Mesenchymal stem cell (in vitro differentiated cells and primary cell): ENCODE data around the gene PRKD1.

Experiments used
- DNase-seq: peaks from one replicate; pipeline ENCODE4 v3.0.0-alpha.2; 2013
- H2AFZ ChIP-seq: one replicate; pipeline ENCODE4 v1.6.1; 2013; ENCODE audit warnings: low read depth, mild to moderate bottlenecking, control low read depth, inconsistent platforms, low read length, moderate library complexity
- H2AK5ac ChIP-seq: 2 replicates; pipeline ENCODE4 v1.6.1; 2013; ENCODE audit warnings: low read length, moderate library complexity, mild to moderate bottlenecking, inconsistent platforms; ENCODE audit not compliant: severe bottlenecking
- H2BK120ac ChIP-seq: one replicate; pipeline ENCODE4 v1.6.1; 2013; ENCODE audit warnings: low read depth, mild to moderate bottlenecking, inconsistent platforms, low read length, moderate library complexity
- H2BK12ac ChIP-seq, 2 experiments: one replicate each; pipeline ENCODE4 v1.6.1; 2013; ENCODE audit warnings: inconsistent platforms in 2 of 2, low read length in 2 of 2, mild to moderate bottlenecking in 2 of 2, moderate library complexity in 2 of 2, control low read depth in 1 of 2
- H2BK15ac ChIP-seq: one replicate; pipeline ENCODE4 v1.6.1; 2013; ENCODE audit warnings: mild to moderate bottlenecking, low read depth, inconsistent platforms; ENCODE audit not compliant: poor library complexity, severe bottlenecking
- H2BK5ac ChIP-seq: 2 replicates; pipeline ENCODE4 v1.6.1; 2013; ENCODE audit warnings: low read depth, mild to moderate bottlenecking, low read length, control low read depth, inconsistent platforms; ENCODE audit not compliant: poor library complexity, severe bottlenecking
- H3K14ac ChIP-seq, 2 experiments: one replicate each; pipeline ENCODE4 v1.6.1; 2013; ENCODE audit warnings: inconsistent platforms in 2 of 2, low read length in 2 of 2, control low read depth in 1 of 2, mild to moderate bottlenecking in 1 of 2, moderate library complexity in 1 of 2
- H3K18ac ChIP-seq, 2 experiments: one replicate each; pipeline ENCODE4 v1.6.1; 2013; ENCODE audit warnings: inconsistent platforms in 2 of 2, low read length in 2 of 2, control low read depth in 1 of 2, low read depth in 1 of 2, mild to moderate bottlenecking in 1 of 2
- H3K23ac ChIP-seq, 2 experiments: one replicate each; pipeline ENCODE4 v1.6.1; 2013; ENCODE audit warnings: inconsistent platforms in 2 of 2, low read length in 2 of 2, mild to moderate bottlenecking in 2 of 2, moderate library complexity in 2 of 2, control low read depth in 1 of 2
- H3K27ac ChIP-seq: 2 replicates; pipeline ENCODE4 v1.5.1; 2013; ENCODE audit warnings: mild to moderate bottlenecking, moderate library complexity, low read length, control low read depth, inconsistent platforms; ENCODE audit not compliant: poor library complexity, severe bottlenecking
- H3K27me3 ChIP-seq, 2 experiments: 2 replicates each; pipeline versions ENCODE4 v1.6.1 to v1.7.0; 2013; ENCODE audit warnings: low read length in 2 of 2, mild to moderate bottlenecking in 2 of 2, moderate library complexity in 2 of 2, control low read depth in 1 of 2, inconsistent platforms in 1 of 2; ENCODE audit not compliant: control insufficient read depth in 1 of 2, insufficient read depth in 1 of 2
- H3K36me3 ChIP-seq, 2 experiments: 2 replicates each; pipeline versions ENCODE4 v1.6.1 to v1.7.0; 2013; ENCODE audit warnings: low read length in 2 of 2, control low read depth in 1 of 2, inconsistent platforms in 1 of 2, low read depth in 1 of 2, mild to moderate bottlenecking in 1 of 2; ENCODE audit not compliant: insufficient read depth in 2 of 2, control insufficient read depth in 1 of 2
- H3K4ac ChIP-seq, 2 experiments: one replicate each; pipeline ENCODE4 v1.6.1; 2013; ENCODE audit warnings: inconsistent platforms in 2 of 2, low read length in 2 of 2, mild to moderate bottlenecking in 2 of 2, moderate library complexity in 2 of 2, control low read depth in 1 of 2, low read depth in 1 of 2
- H3K4me1 ChIP-seq: 2 replicates; pipeline ENCODE4 v1.6.1; 2013; ENCODE audit warnings: low read depth, low read length, control low read depth; ENCODE audit not compliant: control insufficient read depth, insufficient read depth
- H3K4me2 ChIP-seq: 2 replicates; pipeline ENCODE4 v1.6.1; 2013; ENCODE audit warnings: low read length, mild to moderate bottlenecking, inconsistent platforms; ENCODE audit not compliant: poor library complexity, severe bottlenecking
- H3K4me3 ChIP-seq, 2 experiments: 2 replicates each; pipeline versions ENCODE4 v1.5.1 to v1.7.0; 2013; ENCODE audit warnings: low read length in 2 of 2, mild to moderate bottlenecking in 2 of 2, control low read depth in 1 of 2, low read depth in 1 of 2; ENCODE audit not compliant: insufficient read depth in 1 of 2
- H3K79me1 ChIP-seq: replicated peaks from 2 replicates; pipeline ENCODE4 v1.6.1; 2013; ENCODE audit warnings: mild to moderate bottlenecking, control low read depth, low read length, inconsistent platforms; ENCODE audit not compliant: poor library complexity, severe bottlenecking
- H3K9ac ChIP-seq: 2 replicates; pipeline ENCODE4 v1.7.0; 2013; ENCODE audit warnings: mild to moderate bottlenecking, low read length, moderate library complexity
- H3K9me3 ChIP-seq: 2 replicates; pipeline ENCODE4 v1.7.0; 2013; ENCODE audit warnings: mild to moderate bottlenecking, low read length; ENCODE audit not compliant: control insufficient read depth
- H4K8ac ChIP-seq: one replicate; pipeline ENCODE4 v1.6.1; 2013; ENCODE audit warnings: inconsistent platforms, mild to moderate bottlenecking, low read length, moderate library complexity
- H4K91ac ChIP-seq: one replicate; pipeline ENCODE4 v1.6.1; 2013; ENCODE audit warnings: mild to moderate bottlenecking, low read length, inconsistent platforms
- WGBS: methylation state at CpG from one replicate; pipeline ENCODE4 v1.1.7; 2013; ENCODE audit warnings: mixed read lengths; 5-methylcytosine and 5-hydroxymethylcytosine counted together

PRKD1 gene

GRCh38 chr14:29754134-29754533 lies 173.5 kb downstream of the PRKD1 start:
- Histone ChIP-seq H3K9ac (no peak overlapping the region), H2BK5ac (no peak overlapping the region), H3K4me2 (no peak overlapping the region), H4K91ac (no peak overlapping the region), H4K8ac (no peak overlapping the region), H3K79me1 (peaks cover 2% of the 10 kb centered on the region), H3K14ac (no peak overlapping the region), H3K4me3 (no peak overlapping the region), H3K18ac (no peak overlapping the region), H2AFZ (no peak overlapping the region), H2BK12ac (no peak overlapping the region), H2AK5ac (no peak overlapping the region), H3K27me3 (no peaks in the 10 kb centered on the region), H2BK120ac (no peak overlapping the region), H3K4ac (no peak overlapping the region), H3K36me3 (no peaks in the 10 kb centered on the region), H3K4me1 (peaks cover 3% of the 10 kb centered on the region), H3K9me3 (no peaks in the 10 kb centered on the region), H2BK15ac (no peak overlapping the region), H3K27ac (no peak overlapping the region), H3K23ac (no peak overlapping the region)
- WGBS: no CpG with 5 or more reads among the region's 1 CpG
- DNase-seq: no peak

- no peak overlapping the region for H2BK15ac ChIP-seq
- H2AK5ac ChIP-seq: no peak overlapping the region
- no peaks in the 10 kb centered on the region for H3K36me3 ChIP-seq
- H3K9ac ChIP-seq: no peak overlapping the region
- peaks cover 2% of the 10 kb centered on the region for H3K79me1 ChIP-seq
- H2BK5ac ChIP-seq: no peak overlapping the region
- no peaks in the 10 kb centered on the region for H3K27me3 ChIP-seq
- no peak overlapping the region for H2BK120ac ChIP-seq
- peaks cover 3% of the 10 kb centered on the region for H3K4me1 ChIP-seq
- no peak overlapping the region for H3K4ac ChIP-seq
- H3K9me3 ChIP-seq: no peaks in the 10 kb centered on the region
- H3K14ac ChIP-seq: no peak overlapping the region
- H2AFZ ChIP-seq: no peak overlapping the region
- no peak overlapping the region for H4K8ac ChIP-seq
- H3K27ac ChIP-seq: no peak overlapping the region
- H3K18ac ChIP-seq: no peak overlapping the region
- 94% methylated on average over 2 of the region's 3 CpGs for WGBS
- H3K4me2 ChIP-seq: no peak overlapping the region
- H3K4me3 ChIP-seq: no peak overlapping the region
- H3K23ac ChIP-seq: no peak overlapping the region
- H2BK12ac ChIP-seq: no peak overlapping the region
- H4K91ac ChIP-seq: no peak overlapping the region
- no peak for DNase-seq
These were observed 175.3 kb downstream of the PRKD1 start for GRCh38 chr14:29752221-29752923.

GRCh38 chr14:29749829-29750228 lies 177.8 kb downstream of the PRKD1 start:
- no peak overlapping the region for H2AFZ ChIP-seq
- no peak overlapping the region for H3K4me3 ChIP-seq
- H2AK5ac ChIP-seq: no peak overlapping the region
- no peak overlapping the region for H3K23ac ChIP-seq
- peaks cover 3% of the 10 kb centered on the region for H3K4me1 ChIP-seq
- WGBS: no CpG with 5 or more reads among the region's 2 CpGs
- H3K14ac ChIP-seq: no peak overlapping the region
- no peak overlapping the region for H2BK120ac ChIP-seq
- no peak overlapping the region for H3K27ac ChIP-seq
- no peak overlapping the region for H4K91ac ChIP-seq
- H3K4ac ChIP-seq: no peak overlapping the region
- no peak for DNase-seq
- no peaks in the 10 kb centered on the region for H3K9me3 ChIP-seq
- peaks cover 2% of the 10 kb centered on the region for H3K79me1 ChIP-seq
- no peak overlapping the region for H2BK5ac ChIP-seq
- no peak overlapping the region for H3K18ac ChIP-seq
- no peaks in the 10 kb centered on the region for H3K27me3 ChIP-seq
- H2BK12ac ChIP-seq: no peak overlapping the region
- H2BK15ac ChIP-seq: no peak overlapping the region
- no peak overlapping the region for H3K4me2 ChIP-seq
- H3K9ac ChIP-seq: no peak overlapping the region
- no peaks in the 10 kb centered on the region for H3K36me3 ChIP-seq
- no peak overlapping the region for H4K8ac ChIP-seq

- Histone ChIP-seq H3K18ac (peak overlapping the region in 1 of 2 experiments; percentile 72), H2AFZ (no peak overlapping the region), H3K27ac (no peak overlapping the region), H2BK5ac (no peak overlapping the region), H2BK120ac (no peak overlapping the region), H3K27me3 (no peaks in the 10 kb centered on the region), H3K36me3 (no peaks in the 10 kb centered on the region), H3K9ac (no peak overlapping the region), H3K14ac (no peak overlapping the region), H4K91ac (no peak overlapping the region), H3K79me1 (peaks cover 3% of the 10 kb centered on the region), H3K4ac (no peak overlapping the region), H3K4me1 (peaks cover 3% of the 10 kb centered on the region), H4K8ac (no peak overlapping the region), H3K23ac (no peak overlapping the region), H2BK12ac (no peak overlapping the region), H2BK15ac (no peak overlapping the region), H2AK5ac (no peak overlapping the region), H3K4me2 (no peak overlapping the region), H3K4me3 (no peak overlapping the region), H3K9me3 (no peaks in the 10 kb centered on the region)
- no CpG with 5 or more reads among the region's 3 CpGs for WGBS
- DNase-seq: peak; percentile 73
These were observed 178.3 kb downstream of the PRKD1 start for GRCh38 chr14:29749327-29749726.
